Measurements from ENCODE around the gene PHKB.

DNA sequence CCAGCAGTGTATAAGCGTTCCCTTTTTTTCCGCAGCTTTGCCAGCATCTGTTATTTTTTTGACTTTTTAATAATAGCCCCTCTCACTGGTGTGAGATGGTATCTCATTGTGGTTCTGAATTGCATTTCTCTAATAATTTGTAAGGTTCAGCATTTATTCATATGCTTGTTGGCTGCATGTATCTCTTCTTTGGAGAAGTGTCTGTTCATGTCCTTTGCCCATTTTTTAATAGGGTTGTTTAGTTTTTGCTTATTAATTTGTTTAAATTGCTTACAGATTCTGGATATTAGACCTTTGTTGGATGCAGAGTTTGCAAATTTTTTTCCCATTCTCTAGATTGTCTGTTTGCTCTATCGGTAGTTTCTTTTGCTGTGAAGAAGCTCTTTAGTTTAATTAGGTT, 26.9 kb downstream of the PHKB start:
- TF ChIP-seq, protein P1, sequence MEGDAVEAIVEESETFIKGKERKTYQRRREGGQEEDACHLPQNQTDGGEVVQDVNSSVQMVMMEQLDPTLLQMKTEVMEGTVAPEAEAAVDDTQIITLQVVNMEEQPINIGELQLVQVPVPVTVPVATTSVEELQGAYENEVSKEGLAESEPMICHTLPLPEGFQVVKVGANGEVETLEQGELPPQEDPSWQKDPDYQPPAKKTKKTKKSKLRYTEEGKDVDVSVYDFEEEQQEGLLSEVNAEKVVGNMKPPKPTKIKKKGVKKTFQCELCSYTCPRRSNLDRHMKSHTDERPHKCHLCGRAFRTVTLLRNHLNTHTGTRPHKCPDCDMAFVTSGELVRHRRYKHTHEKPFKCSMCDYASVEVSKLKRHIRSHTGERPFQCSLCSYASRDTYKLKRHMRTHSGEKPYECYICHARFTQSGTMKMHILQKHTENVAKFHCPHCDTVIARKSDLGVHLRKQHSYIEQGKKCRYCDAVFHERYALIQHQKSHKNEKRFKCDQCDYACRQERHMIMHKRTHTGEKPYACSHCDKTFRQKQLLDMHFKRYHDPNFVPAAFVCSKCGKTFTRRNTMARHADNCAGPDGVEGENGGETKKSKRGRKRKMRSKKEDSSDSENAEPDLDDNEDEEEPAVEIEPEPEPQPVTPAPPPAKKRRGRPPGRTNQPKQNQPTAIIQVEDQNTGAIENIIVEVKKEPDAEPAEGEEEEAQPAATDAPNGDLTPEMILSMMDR (IDR thresholded peaks at IDR 0.05) = no peak
- TF ChIP-seq EP300 (IDR thresholded peaks at IDR 0.05) (no peak), POLR2AphosphoS5 (IDR thresholded peaks at IDR 0.05) (no peak), POLR2A (IDR thresholded peaks at IDR 0.05) (no peak)

All from gastroesophageal sphincter (tissue), 3 donors.